ENCODE data around the gene WDCP.

- TF ChIP-seq SP1 (IDR thresholded peaks at IDR 0.05) (no peak), FOXA1 (IDR thresholded peaks at IDR 0.05) (no peak), ARNT (IDR thresholded peaks at IDR 0.05) (no peak), PKNOX1 (IDR thresholded peaks at IDR 0.05) (no peak), SUZ12 (IDR thresholded peaks at IDR 0.05) (no peak), TARDBP (IDR thresholded peaks at IDR 0.05) (no peak), HDGF (IDR thresholded peaks at IDR 0.05; ENCODE audit: borderline replicate concordance) (no peak), BHLHE40 (IDR thresholded peaks at IDR 0.05; ENCODE audit: borderline replicate concordance) (no peak), FOXK2 (IDR thresholded peaks at IDR 0.05) (no peak), FOXM1 (IDR thresholded peaks at IDR 0.05; ENCODE audit: borderline replicate concordance) (no peak), ELF4 (IDR thresholded peaks at IDR 0.05) (no peak), NFRKB (IDR thresholded peaks at IDR 0.05) (no peak)
Measured at GRCh38 chr2:24075259-24075658, 28.1 kb upstream of the WDCP start.
